Panc1 (cell line): ENCODE results near the gene EXOC3L4. TPM values are rescaled to one million over a fixed set of nuclear protein-coding genes. Genes with fewer than 3 reads are reported as not detected.

ENCODE experiments used
- ATAC-seq: fragments of 200-7000 bp; cut with Tn5 transposase; 2 replicates; pipeline ENCODE4 v1.9.1; 2020; ENCODE audit warnings: mild to moderate bottlenecking, moderate library complexity
- BruUV-seq: library from RNA; stranded (reverse); fragments of 400-500 nt; replicated peaks from 2 replicates; lab custom pipeline; 2021; lab: Mats Ljungman, UMichigan
- CTCF ChIA-PET: fragments of 300-600 bp; sonication (Branson Sonifier 250); formaldehyde crosslinking; loops from one replicate; lab custom pipeline; 2022; ENCODE audit warnings: antibody characterized with exemption; lab: Charles Lee
- POLR2A ChIA-PET: fragments of 300-600 bp; sonication (Branson Sonifier 250); formaldehyde crosslinking; loops from one replicate; lab custom pipeline; 2022; ENCODE audit warnings: antibody characterized with exemption; lab: Charles Lee
- DNase-seq: peaks from one replicate; pipeline ENCODE4 v3.0.0-alpha.2; 2010; ENCODE audit warnings: low read depth, low spot score
- H3K27ac ChIP-seq: 2 replicates; pipeline ENCODE4 v1.5.1; 2011; ENCODE audit warnings: mild to moderate bottlenecking, low read length, inconsistent platforms
- H3K27me3 ChIP-seq: fragments of 200-500 bp; sonication (Bioruptor generic); 2 replicates; pipeline ENCODE4 v1.6.0; 2014; ENCODE audit warnings: low read length, inconsistent platforms; ENCODE audit not compliant: control insufficient read depth, insufficient read depth
- H3K36me3 ChIP-seq: fragments of 200-500 bp; sonication (Bioruptor generic); 2 replicates; pipeline ENCODE4 v1.5.1; 2014; ENCODE audit warnings: inconsistent platforms, mild to moderate bottlenecking, low read length, moderate library complexity; ENCODE audit not compliant: control insufficient read depth, insufficient read depth
- H3K4me1 ChIP-seq: 2 replicates; pipeline ENCODE4 v1.5.1; 2011; ENCODE audit warnings: inconsistent platforms, mild to moderate bottlenecking, low read length, moderate library complexity; ENCODE audit not compliant: control insufficient read depth, insufficient read depth
- H3K4me3 ChIP-seq, 2 experiments: 2 replicates each; pipeline ENCODE4 v1.5.1; 2011 to 2012; ENCODE audit warnings: low read depth in 2 of 2, low read length in 2 of 2, mild to moderate bottlenecking in 2 of 2, inconsistent platforms in 1 of 2, moderate library complexity in 1 of 2
- H3K9me3 ChIP-seq: fragments of 200-500 bp; sonication (Bioruptor generic); 2 replicates; pipeline ENCODE4 v1.5.1; 2014; ENCODE audit warnings: low read depth, mild to moderate bottlenecking, inconsistent platforms, low read length, moderate library complexity; ENCODE audit not compliant: control insufficient read depth, insufficient read depth
- CTCF ChIP-seq: fragments of 450-650 bp; IDR thresholded peaks from 2 replicates; pipeline ENCODE4 v1.5.1; 2017; ENCODE audit warnings: mild to moderate bottlenecking
- POLR2AphosphoS5 ChIP-seq: IDR thresholded peaks from 2 replicates; pipeline ENCODE4 v1.6.1; 2012; ENCODE audit warnings: mild to moderate bottlenecking, low read depth, low read length, moderate library complexity
- REST ChIP-seq, 2 experiments: IDR thresholded peaks; 2 replicates each; pipeline ENCODE4 v1.6.1; 2011 to 2012; ENCODE audit warnings: low read depth in 2 of 2, control low read depth in 1 of 2, low read length in 1 of 2, mild to moderate bottlenecking in 1 of 2, moderate library complexity in 1 of 2; ENCODE audit not compliant: insufficient read depth in 1 of 2
- SIN3A ChIP-seq: IDR thresholded peaks from 2 replicates; pipeline ENCODE4 v1.6.1; 2012; ENCODE audit warnings: low read depth, mild to moderate bottlenecking, low read length, moderate library complexity, borderline replicate concordance; ENCODE audit not compliant: insufficient read depth
- TCF7L2 ChIP-seq: IDR thresholded peaks from 2 replicates; pipeline ENCODE4 v1.6.1; 2011; ENCODE audit warnings: mild to moderate bottlenecking, low read depth, low read length, inconsistent platforms
- in situ Hi-C: cut with HindIII; loops from 2 replicates; pipeline ENCODE4 v1.10.0; 2016; ENCODE audit warnings: low sequenced_read_pairs, low pct_unique_long_range_greater_than_20kb
- intact Hi-C: fragments of 100-400 bp; cut with micrococcal nuclease; formaldehyde crosslinking; loops from one replicate; pipeline ENCODE4 v1.10.0; 2022; ENCODE audit not compliant: unreplicated experiment
- total RNA-seq: library from RNA; stranded (reverse); gene quantifications from one replicate; pipeline ENCODE4 v1.2.1, GENCODE V29; 2021; ENCODE audit not compliant: unreplicated experiment

The EXOC3L4 gene
- total RNA-seq, 1 experiment from 2014 or later = 2.6 TPM

DNA sequence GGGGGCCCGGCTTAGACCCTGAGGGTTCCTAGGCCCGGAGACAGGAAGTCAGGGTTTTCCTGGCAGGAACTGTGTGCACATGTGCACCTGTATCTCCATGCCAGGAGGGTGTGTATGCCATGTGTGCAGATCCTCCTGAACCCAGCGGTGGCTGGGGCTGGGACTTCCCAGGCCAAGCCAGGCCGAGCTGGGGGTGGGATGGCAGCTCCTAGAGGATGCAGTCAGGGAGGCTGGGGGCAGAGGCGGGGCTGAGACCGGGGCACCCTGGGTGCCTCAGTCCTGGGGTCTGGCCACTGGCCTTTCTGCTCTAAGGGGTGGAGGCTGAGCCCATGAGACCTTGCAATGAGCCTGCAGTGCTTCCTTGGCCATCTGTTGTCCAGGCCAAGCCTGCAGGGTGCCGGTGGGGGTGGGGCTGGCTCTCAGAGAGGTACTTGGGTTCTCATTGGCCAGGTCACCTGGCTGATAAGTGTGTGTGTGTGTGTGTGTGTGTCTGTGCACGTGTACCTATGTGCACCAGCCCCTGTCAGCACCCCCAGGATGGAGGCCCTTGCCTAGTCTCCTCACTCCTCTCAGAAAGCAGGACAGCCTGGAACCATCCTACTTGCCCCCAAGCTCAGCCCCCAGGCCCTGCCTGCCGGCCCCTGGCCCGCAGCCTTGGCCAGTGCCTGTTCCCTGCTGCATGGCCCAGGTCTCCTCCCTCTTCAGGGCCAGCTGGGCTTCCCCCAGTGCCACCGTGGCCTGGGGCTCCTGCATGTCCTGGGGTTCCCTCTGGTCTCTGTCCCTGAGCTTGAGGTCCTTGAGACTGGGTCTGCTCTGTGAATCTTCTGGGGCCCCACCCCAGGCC lies 18.1 kb downstream of the EXOC3L4 start:
- no peak for DNase-seq
- no TSS peak for BruUV-seq
- H3K36me3 ChIP-seq = no peaks in the 10 kb centered on the region
- in situ Hi-C loops (no loop called here), intact Hi-C loops (no loop called here)
- H3K27ac ChIP-seq = peak overlapping the region; percentile 82
- 0 out of 2 replicates have a peak, but pooled peaks have one; percentile 5 for ATAC-seq
- H3K9me3 ChIP-seq = no peaks in the 10 kb centered on the region
- CTCF ChIA-PET = interaction anchor here (0.5 kb wide), 1 partner anchor 45 kb away, joined by 5 read pairs; no protein-coding TSS in a partner anchor
- TF ChIP-seq CTCF = no peak
- TF ChIP-seq REST (IDR thresholded peaks at IDR 0.05; ENCODE audit: insufficient read depth in 1 of 2, low read depth in 2 of 2, low read length in 1 of 2) = no peak
- TF ChIP-seq SIN3A = no peak
- TF ChIP-seq TCF7L2 = no peak
- no peak for TF ChIP-seq POLR2AphosphoS5
- no peak overlapping the region for H3K4me3 ChIP-seq
- no peaks in the 10 kb centered on the region for H3K27me3 ChIP-seq
- POLR2A ChIA-PET = no interaction called here
- peaks cover 64% of the 10 kb centered on the region for H3K4me1 ChIP-seq

- Histone ChIP-seq H3K36me3 (no peaks in the 10 kb centered on the region), H3K27me3 (no peaks in the 10 kb centered on the region), H3K4me3 (no peak overlapping the region), H3K9me3 (no peaks in the 10 kb centered on the region), H3K27ac (peak overlapping the region; percentile 82), H3K4me1 (peaks cover 62% of the 10 kb centered on the region)
- BruUV-seq = no TSS peak
- ATAC-seq = no peak
- TF ChIP-seq TCF7L2 = no peak
- TF ChIP-seq POLR2AphosphoS5 = no peak
- TF ChIP-seq SIN3A = no peak
- no peak for TF ChIP-seq REST (IDR thresholded peaks at IDR 0.05; ENCODE audit: insufficient read depth in 1 of 2, low read depth in 2 of 2, low read length in 1 of 2)
- no peak for TF ChIP-seq CTCF
- ChIA-PET POLR2A (no interaction called here), CTCF (no interaction called here)
- in situ Hi-C loops = no loop called here
- intact Hi-C loops = no loop called here
- no peak for DNase-seq
These were observed 18.8 kb downstream of the EXOC3L4 start for GRCh38 chr14:103113303-103113702.
